Measurements from ENCODE around the gene CAMKMT.

Gene CAMKMT

DNA sequence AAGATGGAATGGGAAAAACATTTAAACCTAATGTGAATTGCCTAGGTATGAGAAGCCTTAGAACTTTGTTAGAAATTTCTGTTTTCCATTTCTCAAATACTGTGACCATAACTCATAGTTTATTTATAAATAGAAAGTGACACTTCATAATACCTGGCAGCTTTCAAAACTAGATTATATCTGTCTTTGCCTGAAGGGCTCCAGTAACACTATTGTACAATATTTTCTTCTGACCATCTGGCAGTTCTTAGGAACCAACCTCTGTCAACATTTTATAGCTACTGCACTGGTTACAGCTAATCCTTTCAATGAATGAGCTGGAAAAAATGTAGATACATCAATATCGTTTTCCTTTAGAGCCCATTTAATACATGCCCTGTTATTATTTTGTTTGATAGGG, 237.4 kb downstream of the CAMKMT start:
- peak; percentile 73 for ATAC-seq (ENCODE audit: low read depth)
- Histone ChIP-seq H3K27me3 (ENCODE audit: insufficient read depth, poor library complexity, severe bottlenecking) (no peaks in the 10 kb centered on the region), H3K36me3 (ENCODE audit: low read depth) (no peaks in the 10 kb centered on the region), H3K4me1 (ENCODE audit: insufficient read depth, poor library complexity, severe bottlenecking) (no peaks in the 10 kb centered on the region), H3K9me3 (ENCODE audit: severe bottlenecking) (no peaks in the 10 kb centered on the region), H3K4me3 (ENCODE audit: severe bottlenecking) (no peak overlapping the region), H3K27ac (ENCODE audit: poor library complexity, severe bottlenecking) (no peak overlapping the region)
- no peak for DNase-seq (ENCODE audit: low spot score)
- TF ChIP-seq, protein P1, sequence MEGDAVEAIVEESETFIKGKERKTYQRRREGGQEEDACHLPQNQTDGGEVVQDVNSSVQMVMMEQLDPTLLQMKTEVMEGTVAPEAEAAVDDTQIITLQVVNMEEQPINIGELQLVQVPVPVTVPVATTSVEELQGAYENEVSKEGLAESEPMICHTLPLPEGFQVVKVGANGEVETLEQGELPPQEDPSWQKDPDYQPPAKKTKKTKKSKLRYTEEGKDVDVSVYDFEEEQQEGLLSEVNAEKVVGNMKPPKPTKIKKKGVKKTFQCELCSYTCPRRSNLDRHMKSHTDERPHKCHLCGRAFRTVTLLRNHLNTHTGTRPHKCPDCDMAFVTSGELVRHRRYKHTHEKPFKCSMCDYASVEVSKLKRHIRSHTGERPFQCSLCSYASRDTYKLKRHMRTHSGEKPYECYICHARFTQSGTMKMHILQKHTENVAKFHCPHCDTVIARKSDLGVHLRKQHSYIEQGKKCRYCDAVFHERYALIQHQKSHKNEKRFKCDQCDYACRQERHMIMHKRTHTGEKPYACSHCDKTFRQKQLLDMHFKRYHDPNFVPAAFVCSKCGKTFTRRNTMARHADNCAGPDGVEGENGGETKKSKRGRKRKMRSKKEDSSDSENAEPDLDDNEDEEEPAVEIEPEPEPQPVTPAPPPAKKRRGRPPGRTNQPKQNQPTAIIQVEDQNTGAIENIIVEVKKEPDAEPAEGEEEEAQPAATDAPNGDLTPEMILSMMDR (IDR thresholded peaks at IDR 0.05; ENCODE audit: poor library complexity, severe bottlenecking), result no peak

DNA sequence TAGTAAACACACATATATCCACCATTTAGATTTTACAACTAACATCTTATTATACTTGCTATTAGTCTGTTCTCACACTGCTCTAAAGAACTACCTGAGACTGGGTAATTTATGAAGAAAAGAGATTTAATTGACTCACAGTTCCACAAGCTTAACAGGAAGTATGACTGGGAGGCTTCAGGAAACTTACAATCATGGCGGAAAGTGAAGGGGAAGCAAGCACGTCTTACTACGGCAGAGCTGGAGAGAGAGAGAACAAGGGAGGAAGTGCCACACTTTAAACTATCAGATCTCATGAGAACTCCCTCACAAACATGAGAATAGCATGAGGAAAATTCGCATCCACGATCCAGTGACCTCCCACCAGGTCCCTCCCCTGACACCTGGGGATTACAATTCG, 240.7 kb downstream of the CAMKMT start:
- TF ChIP-seq, protein P1 (IDR thresholded peaks at IDR 0.05; ENCODE audit: poor library complexity, severe bottlenecking), result no peak
- no peaks in the 10 kb centered on the region for H3K9me3 ChIP-seq (ENCODE audit: severe bottlenecking)

DNA sequence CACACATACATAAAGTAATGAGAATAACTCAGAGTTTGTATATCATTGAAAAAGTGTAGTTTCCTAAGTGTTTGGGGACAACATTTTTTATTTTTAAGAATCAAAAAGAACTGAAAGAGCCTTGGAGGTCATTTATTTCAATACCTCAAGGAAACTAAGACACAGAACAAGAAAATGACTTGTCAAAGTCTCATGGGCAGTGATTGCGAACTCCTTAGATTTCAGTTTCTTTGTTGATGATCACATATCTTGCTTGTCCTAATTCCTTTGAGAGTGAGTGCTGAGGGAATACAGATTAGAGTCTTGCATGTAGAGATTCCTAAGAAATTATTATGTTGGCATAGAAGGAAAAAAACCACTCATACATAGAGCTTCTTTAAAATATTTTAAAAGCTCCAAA, 243.8 kb downstream of the CAMKMT start:
- no peak overlapping the region for H3K27ac ChIP-seq (ENCODE audit: poor library complexity, severe bottlenecking)
- H3K4me1 ChIP-seq (ENCODE audit: insufficient read depth, poor library complexity, severe bottlenecking), result no peaks in the 10 kb centered on the region
- TF ChIP-seq, protein P1 (IDR thresholded peaks at IDR 0.05; ENCODE audit: poor library complexity, severe bottlenecking), result no peak
- H3K9me3 ChIP-seq (ENCODE audit: severe bottlenecking), result no peaks in the 10 kb centered on the region
- ATAC-seq (ENCODE audit: low read depth), result no peak
- H3K4me3 ChIP-seq (ENCODE audit: severe bottlenecking), result no peak overlapping the region
- no peaks in the 10 kb centered on the region for H3K27me3 ChIP-seq (ENCODE audit: insufficient read depth, poor library complexity, severe bottlenecking)
- no peaks in the 10 kb centered on the region for H3K36me3 ChIP-seq (ENCODE audit: low read depth)
- no peak for DNase-seq (ENCODE audit: low spot score)

More for the DNA sequence above, 240.7 kb downstream of the CAMKMT start:
- DNase-seq (ENCODE audit: low spot score) (no peak), ATAC-seq (ENCODE audit: low read depth) (no peak)
- no peak overlapping the region for H3K27ac ChIP-seq (ENCODE audit: poor library complexity, severe bottlenecking)
- H3K36me3 ChIP-seq (ENCODE audit: low read depth), result no peaks in the 10 kb centered on the region
- H3K27me3 ChIP-seq (ENCODE audit: insufficient read depth, poor library complexity, severe bottlenecking), result no peaks in the 10 kb centered on the region
- H3K4me1 ChIP-seq (ENCODE audit: insufficient read depth, poor library complexity, severe bottlenecking), result no peaks in the 10 kb centered on the region
- H3K4me3 ChIP-seq (ENCODE audit: severe bottlenecking), result no peak overlapping the region

DNA sequence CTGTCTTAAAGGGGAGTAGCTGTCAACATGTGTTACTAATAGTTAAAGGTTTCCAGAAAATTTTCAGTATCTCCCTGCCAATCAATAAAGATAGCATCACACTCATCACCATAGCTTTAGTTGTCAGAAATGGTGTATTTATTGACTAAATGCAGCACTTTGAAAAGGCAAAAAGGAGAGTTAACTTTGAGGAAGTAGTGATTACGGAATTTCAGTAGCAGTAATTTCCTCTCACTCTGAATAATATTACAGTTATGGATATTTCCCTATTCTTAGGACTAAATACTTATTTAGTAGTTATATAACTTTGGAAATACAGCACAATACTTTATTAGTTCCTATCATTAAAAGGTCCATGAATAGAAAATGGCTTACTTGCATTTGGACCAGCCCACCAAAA, 250.5 kb downstream of the CAMKMT start:
- TF ChIP-seq, protein P1 (IDR thresholded peaks at IDR 0.05; ENCODE audit: poor library complexity, severe bottlenecking), result no peak
- DNase-seq (ENCODE audit: low spot score) (no peak), ATAC-seq (ENCODE audit: low read depth) (no peak)
- no peaks in the 10 kb centered on the region for H3K4me1 ChIP-seq (ENCODE audit: insufficient read depth, poor library complexity, severe bottlenecking)
- no peak overlapping the region for H3K27ac ChIP-seq (ENCODE audit: poor library complexity, severe bottlenecking)
- no peaks in the 10 kb centered on the region for H3K27me3 ChIP-seq (ENCODE audit: insufficient read depth, poor library complexity, severe bottlenecking)
- no peaks in the 10 kb centered on the region for H3K36me3 ChIP-seq (ENCODE audit: low read depth)
- H3K4me3 ChIP-seq (ENCODE audit: severe bottlenecking), result no peak overlapping the region
- no peaks in the 10 kb centered on the region for H3K9me3 ChIP-seq (ENCODE audit: severe bottlenecking)

DNA sequence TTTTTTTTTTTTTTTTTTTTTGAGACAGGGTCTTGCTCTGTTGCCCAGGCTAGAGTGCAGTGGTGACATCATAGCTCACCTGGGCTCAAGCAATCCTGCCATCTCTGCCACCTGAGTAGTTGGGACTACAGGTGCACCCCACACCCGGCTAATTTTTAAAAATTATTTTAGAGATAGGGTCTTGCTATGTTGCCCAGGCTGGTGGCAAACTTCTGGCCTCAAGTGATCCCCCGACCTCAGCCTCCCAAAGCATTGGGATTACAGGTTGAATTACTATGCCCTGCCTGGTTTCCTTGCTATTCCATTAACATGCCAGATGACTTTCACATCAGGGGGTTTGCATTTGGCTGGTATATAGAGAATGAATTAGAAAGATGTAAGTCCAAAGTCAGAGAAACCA, 253.2 kb downstream of the CAMKMT start:
- no peaks in the 10 kb centered on the region for H3K9me3 ChIP-seq (ENCODE audit: severe bottlenecking)
- H3K27me3 ChIP-seq (ENCODE audit: insufficient read depth, poor library complexity, severe bottlenecking), result no peaks in the 10 kb centered on the region
- no peak overlapping the region for H3K4me3 ChIP-seq (ENCODE audit: severe bottlenecking)
- H3K36me3 ChIP-seq (ENCODE audit: low read depth), result no peaks in the 10 kb centered on the region
- no peak for ATAC-seq (ENCODE audit: low read depth)
- TF ChIP-seq, protein P1 (IDR thresholded peaks at IDR 0.05; ENCODE audit: poor library complexity, severe bottlenecking), result no peak
- H3K27ac ChIP-seq (ENCODE audit: poor library complexity, severe bottlenecking), result no peak overlapping the region
- DNase-seq (ENCODE audit: low spot score), result no peak
- H3K4me1 ChIP-seq (ENCODE audit: insufficient read depth, poor library complexity, severe bottlenecking), result no peaks in the 10 kb centered on the region

Data from RWPE2 (cell line).